Activated naive CD4-positive, alpha-beta T cell treated with anti-CD3 and anti-CD28 coated beads for 36 hours (primary cell): ENCODE data around the gene CHFR. TPM values are rescaled to one million over a fixed set of nuclear protein-coding genes. Genes with fewer than 3 reads are reported as not detected.
"Not testable (repeated sequence)": the region's sequence is repeated elsewhere in the genome, so short reads cannot be mapped to it uniquely, and the experiment has no call there.

ENCODE experiments used
- CTCF ChIA-PET: fragments of 350-600 bp; sonication (Branson Sonifier 250); formaldehyde crosslinking; loops from one replicate; lab custom pipeline; 2021; ENCODE audit warnings: antibody characterized with exemption; lab: Charles Lee
- DNase-seq: peaks from one replicate; pipeline ENCODE4 v3.0.0-alpha.2; 2020
- H3K27ac Mint-ChIP-seq: one replicate; pipeline ENCODE4 v1.8.0; 2021; ENCODE audit warnings: mild to moderate bottlenecking, mixed read lengths
- H3K27me3 Mint-ChIP-seq: one replicate; pipeline ENCODE4 v1.8.0; 2021; ENCODE audit warnings: low read depth, mixed read lengths
- H3K36me3 Mint-ChIP-seq: one replicate; pipeline ENCODE4 v1.8.0; 2021; ENCODE audit warnings: low read depth, mixed read lengths
- H3K4me1 Mint-ChIP-seq: one replicate; pipeline ENCODE4 v1.8.0; 2021; ENCODE audit warnings: low read depth, mixed read lengths
- H3K4me3 Mint-ChIP-seq: one replicate; pipeline ENCODE4 v1.8.0; 2021; ENCODE audit warnings: mild to moderate bottlenecking, moderate library complexity, mixed read lengths
- H3K9me3 Mint-ChIP-seq: one replicate; pipeline ENCODE4 v1.8.0; 2021; ENCODE audit warnings: mixed read lengths
- intact Hi-C: fragments of 100-400 bp; cut with micrococcal nuclease; formaldehyde crosslinking; loops from one replicate; pipeline ENCODE4 v1.15.1; 2023
- total RNA-seq, 2 experiments: library from RNA; stranded (reverse); gene quantifications; one replicate each; pipeline ENCODE4 v1.2.3, GENCODE V29; 2021

Gene CHFR
- total RNA-seq, 2 experiments from 2014 or later: 27.2 to 32.8 TPM

GRCh38 chr12:132818562-132818961 is 68.8 kb downstream of the CHFR start:
- intact Hi-C loops: no loop called here
- Mint-ChIP-seq H3K36me3 (peaks cover 20% of the 10 kb centered on the region), H3K27ac (no peak overlapping the region), H3K9me3 (no peaks in the 10 kb centered on the region), H3K27me3 (no peaks in the 10 kb centered on the region), H3K4me1 (peaks cover 17% of the 10 kb centered on the region), H3K4me3 (no peak overlapping the region)
- no peak for DNase-seq
- CTCF ChIA-PET: no interaction called here

GRCh38 chr12:132814232-132814631 is 73.2 kb downstream of the CHFR start:
- no peak for DNase-seq
- no peak overlapping the region for H3K4me3 Mint-ChIP-seq

GRCh38 chr12:132813443-132813842 is 74.0 kb downstream of the CHFR start:
- Mint-ChIP-seq H3K36me3 (peaks cover 32% of the 10 kb centered on the region), H3K27ac (no peak overlapping the region), H3K9me3 (no peaks in the 10 kb centered on the region), H3K4me1 (peaks cover 10% of the 10 kb centered on the region), H3K27me3 (no peaks in the 10 kb centered on the region), H3K4me3 (no peak overlapping the region)
- CTCF ChIA-PET: interaction anchor here (0.6 kb wide), 1 partner anchor 146 kb away, joined by 3 read pairs; no protein-coding TSS in a partner anchor
- intact Hi-C loops: no loop called here
- peak; percentile 34 for DNase-seq

More at GRCh38 chr12:132814232-132814631, 73.2 kb downstream of the CHFR start:
- no peak overlapping the region for H3K27ac Mint-ChIP-seq
- H3K27me3 Mint-ChIP-seq: no peaks in the 10 kb centered on the region
- peaks cover 28% of the 10 kb centered on the region for H3K36me3 Mint-ChIP-seq
- H3K4me1 Mint-ChIP-seq: peaks cover 15% of the 10 kb centered on the region
- no peaks in the 10 kb centered on the region for H3K9me3 Mint-ChIP-seq
- intact Hi-C loops: no loop called here
- CTCF ChIA-PET: no interaction called here

- Mint-ChIP-seq H3K4me1 (peaks cover 16% of the 10 kb centered on the region), H3K27me3 (no peaks in the 10 kb centered on the region), H3K4me3 (no peak overlapping the region), H3K36me3 (peaks cover 34% of the 10 kb centered on the region), H3K9me3 (no peaks in the 10 kb centered on the region), H3K27ac (no peak overlapping the region)
- DNase-seq: no peak
- CTCF ChIA-PET: interaction anchor here (0.6 kb wide), 1 partner anchor 145 kb away, joined by 3 read pairs; no protein-coding TSS in a partner anchor
- intact Hi-C loops: no loop called here
These were observed 74.6 kb downstream of the CHFR start for GRCh38 chr12:132812631-132813305.

- H3K9me3 Mint-ChIP-seq, H3K27me3 Mint-ChIP-seq, H3K27ac Mint-ChIP-seq, H3K4me3 Mint-ChIP-seq: not testable (repeated sequence)
- CTCF ChIA-PET: interaction anchor here (1.8 kb wide), 1 partner anchor 41 kb away, joined by 4 read pairs; no protein-coding TSS in a partner anchor
- peaks cover 31% of the 10 kb centered on the region for H3K4me1 Mint-ChIP-seq
- peaks cover 50% of the 10 kb centered on the region for H3K36me3 Mint-ChIP-seq
- DNase-seq: peak; percentile 47
- intact Hi-C loops: loop anchor here (1.0 kb wide), 1 partner anchor 38 kb away; no protein-coding TSS in a partner anchor
These were observed 78.0 kb downstream of the CHFR start for GRCh38 chr12:132809391-132809790.

- intact Hi-C loops: no loop called here
- peaks cover 25% of the 10 kb centered on the region for H3K4me1 Mint-ChIP-seq
- no peak for DNase-seq
- no peak overlapping the region for H3K4me3 Mint-ChIP-seq
- H3K27ac Mint-ChIP-seq: no peak overlapping the region
- H3K9me3 Mint-ChIP-seq: no peaks in the 10 kb centered on the region
- H3K36me3 Mint-ChIP-seq: peaks cover 52% of the 10 kb centered on the region
- H3K27me3 Mint-ChIP-seq: no peaks in the 10 kb centered on the region
- CTCF ChIA-PET: interaction anchor here (1.4 to 1.8 kb wide), 2 partner anchors 39 to 99 kb away, joined by 4 read pairs; no protein-coding TSS in a partner anchor
These were observed 79.9 kb downstream of the CHFR start for GRCh38 chr12:132807295-132808092.

- Mint-ChIP-seq H3K36me3 (peaks cover 49% of the 10 kb centered on the region), H3K4me3 (no peak overlapping the region), H3K27ac (no peak overlapping the region), H3K9me3 (no peaks in the 10 kb centered on the region), H3K27me3 (no peaks in the 10 kb centered on the region), H3K4me1 (peaks cover 22% of the 10 kb centered on the region)
- peak; percentile 47 for DNase-seq
- CTCF ChIA-PET: interaction anchor here (1.4 kb wide), 1 partner anchor 99 kb away, joined by 4 read pairs; no protein-coding TSS in a partner anchor
- intact Hi-C loops: no loop called here
These were observed 80.5 kb downstream of the CHFR start for GRCh38 chr12:132806857-132807256.

GRCh38 chr12:132804426-132804861 is 83.0 kb downstream of the CHFR start:
- Mint-ChIP-seq H3K27me3 (no peaks in the 10 kb centered on the region), H3K9me3 (no peaks in the 10 kb centered on the region), H3K36me3 (peaks cover 48% of the 10 kb centered on the region), H3K4me3 (no peak overlapping the region), H3K27ac (no peak overlapping the region), H3K4me1 (peaks cover 22% of the 10 kb centered on the region)
- intact Hi-C loops: no loop called here
- CTCF ChIA-PET: no interaction called here
- DNase-seq: no peak

- H3K36me3 Mint-ChIP-seq: peaks cover 48% of the 10 kb centered on the region
- H3K4me3 Mint-ChIP-seq: no peak overlapping the region
- DNase-seq: no peak
- H3K27me3 Mint-ChIP-seq: no peaks in the 10 kb centered on the region
- H3K9me3 Mint-ChIP-seq: no peaks in the 10 kb centered on the region
- intact Hi-C loops: no loop called here
- peaks cover 22% of the 10 kb centered on the region for H3K4me1 Mint-ChIP-seq
- CTCF ChIA-PET: no interaction called here
- H3K27ac Mint-ChIP-seq: no peak overlapping the region
These were observed 83.5 kb downstream of the CHFR start for GRCh38 chr12:132803888-132804287.

GRCh38 chr12:132803125-132803524 is 84.3 kb downstream of the CHFR start:
- Mint-ChIP-seq H3K27ac (no peak overlapping the region), H3K4me3 (no peak overlapping the region), H3K4me1 (peaks cover 19% of the 10 kb centered on the region), H3K9me3 (no peaks in the 10 kb centered on the region), H3K36me3 (peaks cover 44% of the 10 kb centered on the region), H3K27me3 (no peaks in the 10 kb centered on the region)
- intact Hi-C loops: no loop called here
- CTCF ChIA-PET: no interaction called here
- DNase-seq: no peak

GRCh38 chr12:132801741-132802140 is 85.7 kb downstream of the CHFR start:
- Mint-ChIP-seq H3K9me3 (no peaks in the 10 kb centered on the region), H3K4me3 (no peak overlapping the region), H3K27me3 (no peaks in the 10 kb centered on the region), H3K4me1 (peaks cover 8% of the 10 kb centered on the region), H3K27ac (no peak overlapping the region), H3K36me3 (peaks cover 33% of the 10 kb centered on the region)
- intact Hi-C loops: no loop called here
- CTCF ChIA-PET: no interaction called here
- no peak for DNase-seq

GRCh38 chr12:132798836-132799235 is 88.6 kb downstream of the CHFR start:
- intact Hi-C loops: no loop called here
- H3K4me1 Mint-ChIP-seq: no peaks in the 10 kb centered on the region
- CTCF ChIA-PET: no interaction called here
- H3K9me3 Mint-ChIP-seq: no peaks in the 10 kb centered on the region
- H3K27ac Mint-ChIP-seq: no peak overlapping the region
- H3K27me3 Mint-ChIP-seq: no peaks in the 10 kb centered on the region
- DNase-seq: no peak
- H3K36me3 Mint-ChIP-seq: peaks cover 35% of the 10 kb centered on the region
- H3K4me3 Mint-ChIP-seq: no peak overlapping the region
